Measurements from ENCODE around the gene SPTBN1.
A peak's percentile ranks its signal among the peaks of the same experiment; 100 is the strongest.

Gene SPTBN1

DNA sequence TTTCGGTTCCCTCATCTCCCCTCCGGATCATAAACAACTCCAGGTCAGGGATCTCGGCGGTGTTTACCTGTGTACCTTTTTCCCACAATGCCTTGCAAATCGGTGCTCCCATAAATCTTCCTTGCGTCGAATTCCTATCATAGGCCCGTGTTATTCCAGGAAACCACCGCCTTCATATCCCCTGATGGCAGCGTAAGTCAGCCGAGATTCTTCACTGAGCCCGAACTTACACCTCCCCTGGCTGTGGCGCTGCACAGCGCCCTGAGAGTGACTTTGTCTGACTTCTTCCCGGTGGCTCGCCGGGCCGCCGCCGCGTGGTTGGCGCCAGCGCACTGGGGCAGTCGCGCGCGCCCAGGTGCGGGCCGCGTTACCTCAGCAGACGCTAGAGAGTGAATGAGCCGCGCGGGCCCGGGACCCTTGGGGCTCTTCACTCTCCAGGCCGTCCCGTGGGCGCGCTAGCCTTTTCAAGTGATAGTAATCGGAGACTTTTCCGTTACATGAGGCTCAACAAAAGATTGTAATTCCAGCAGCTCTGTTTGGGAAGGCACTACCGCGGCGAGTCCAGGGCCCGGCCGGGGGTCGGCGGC, 101.6 kb downstream of the SPTBN1 start:
- DNase-seq: no peak

- DNase-seq: no peak
These were observed 102.3 kb downstream of the SPTBN1 start for GRCh38 chr2:54558188-54559005.

GRCh38 chr2:54559006-54559445, 102.9 kb downstream of the SPTBN1 start:
- no peak for DNase-seq

- no peak for DNase-seq
These were observed 103.5 kb downstream of the SPTBN1 start for GRCh38 chr2:54559593-54560145.

DNA sequence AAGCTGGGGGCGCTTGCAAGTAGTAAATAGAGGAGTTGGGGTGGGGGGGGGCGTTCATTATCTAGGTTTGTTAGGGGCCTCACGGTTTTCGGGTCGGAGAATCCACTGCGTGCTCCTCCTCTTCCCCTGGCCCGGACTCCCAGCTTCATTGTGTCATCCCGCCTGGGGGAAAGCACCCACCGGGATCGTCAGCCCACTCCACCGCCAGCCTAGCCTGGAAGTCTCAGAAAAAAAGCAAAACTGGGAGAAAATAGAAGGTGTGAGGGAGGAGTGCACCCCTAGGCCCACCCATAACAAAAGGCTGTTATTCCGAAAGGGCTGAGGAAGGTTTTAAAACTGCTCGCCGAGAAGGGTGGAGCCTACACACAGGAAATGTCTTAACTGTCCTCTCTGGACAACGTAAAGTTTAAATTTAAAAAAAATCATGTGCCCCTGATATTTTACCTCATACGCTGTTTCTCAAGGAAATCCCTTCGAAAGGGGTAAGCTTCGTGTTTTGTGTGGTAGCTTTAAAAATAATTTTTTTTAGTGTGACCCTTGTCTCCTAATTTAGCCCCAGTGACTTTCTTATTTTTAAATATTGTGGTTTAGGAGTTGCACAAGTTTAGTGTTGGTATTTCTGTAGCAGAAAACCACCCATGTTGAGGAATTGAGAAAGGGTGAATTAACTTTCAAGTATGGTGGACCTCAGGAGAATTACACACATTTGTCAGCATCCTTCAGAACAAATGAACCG, 104.2 kb downstream of the SPTBN1 start:
- no peak for DNase-seq

DNA sequence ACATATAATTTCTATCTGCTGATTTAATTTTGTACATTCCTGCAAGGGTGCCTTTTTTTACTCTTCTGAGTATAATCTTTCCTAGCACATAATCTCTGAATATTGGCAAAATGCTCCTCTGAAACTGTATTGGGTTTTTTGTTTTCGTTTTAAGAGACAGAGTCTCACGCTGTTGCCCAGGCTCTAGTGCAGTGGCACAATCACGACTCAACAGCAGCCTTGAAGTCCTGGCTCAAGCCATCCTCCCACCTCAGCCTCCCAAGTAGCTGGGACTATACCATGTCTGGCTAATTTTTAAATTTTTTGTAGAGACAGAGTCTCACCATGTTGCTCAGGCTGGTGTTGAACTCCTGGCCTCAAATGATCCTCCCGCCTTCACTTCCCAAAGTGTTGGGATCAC, 104.9 kb downstream of the SPTBN1 start:
- no peak for DNase-seq

DNA sequence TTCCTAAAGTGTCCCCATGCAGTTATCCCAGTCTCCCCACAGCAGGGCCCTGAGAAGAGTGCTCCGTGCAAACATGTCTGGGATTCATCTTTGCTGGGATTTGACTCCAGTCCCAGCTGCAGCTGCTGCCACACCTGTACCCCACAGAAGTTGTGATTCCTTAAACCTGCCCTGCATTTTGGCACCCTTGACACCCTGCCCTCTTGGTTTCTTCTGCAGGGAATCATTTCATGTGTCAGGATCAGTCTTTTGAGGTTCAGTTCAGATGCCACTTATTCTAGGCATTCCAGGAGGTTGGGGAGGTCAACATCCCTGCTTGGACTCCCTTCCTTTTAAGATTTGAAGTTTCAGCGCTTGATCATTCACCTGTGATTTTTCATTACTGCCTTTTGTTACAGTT, 108.3 kb downstream of the SPTBN1 start:
- DNase-seq: no peak

- no peak for DNase-seq
These were observed 109.4 kb downstream of the SPTBN1 start for GRCh38 chr2:54565551-54565950.

GRCh38 chr2:54566896-54567295, 110.8 kb downstream of the SPTBN1 start:
- DNase-seq: no peak

DNA sequence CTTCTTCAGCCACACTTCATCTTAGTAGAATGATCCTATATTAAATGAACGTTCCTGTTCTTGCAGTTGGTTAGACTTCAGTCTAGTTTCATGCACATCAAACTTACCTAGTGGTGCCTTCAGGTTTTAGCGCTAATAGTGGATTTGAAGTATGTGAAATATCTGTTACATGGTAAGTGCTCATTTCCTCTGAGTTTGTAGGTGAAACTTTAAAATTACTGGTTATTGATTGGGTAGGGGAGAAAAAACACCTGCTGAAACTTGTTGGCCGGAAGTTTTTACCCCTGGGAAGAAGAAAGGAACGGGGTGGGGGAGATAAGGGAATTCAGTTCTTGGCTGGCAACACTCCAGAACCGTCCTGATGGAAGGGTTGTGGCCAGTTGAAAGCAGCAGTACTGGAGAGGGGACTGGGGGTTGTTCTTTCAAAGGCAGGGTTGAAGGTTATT, 112.8 kb downstream of the SPTBN1 start:
- no peak for DNase-seq

DNA sequence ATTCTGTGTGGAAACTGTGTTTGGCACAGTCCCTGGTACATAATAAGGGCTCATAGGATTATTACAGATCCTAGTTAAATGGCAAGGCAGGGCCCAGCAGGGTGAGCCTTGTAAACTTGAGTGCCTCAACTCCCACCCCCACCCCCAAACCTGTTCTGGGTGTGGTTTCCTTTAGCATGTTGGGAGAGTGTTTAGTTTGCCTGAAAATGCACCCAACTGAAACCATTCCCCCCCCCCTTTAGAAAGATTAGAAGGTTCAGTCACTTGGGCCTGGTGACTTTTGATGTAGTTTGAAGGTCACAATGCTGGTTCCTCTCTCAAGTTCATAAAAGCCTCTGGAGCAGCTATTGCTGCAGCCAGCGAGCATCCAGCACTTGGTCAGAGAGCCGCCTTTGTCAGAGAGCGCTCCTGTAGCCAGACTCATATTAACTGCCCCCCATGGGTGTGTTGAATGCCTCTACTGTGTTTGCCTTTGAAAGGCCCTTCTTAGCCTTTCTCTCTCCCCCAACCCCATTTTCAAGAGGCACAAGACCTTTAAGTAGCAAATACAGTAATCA, 113.7 kb downstream of the SPTBN1 start:
- no peak for DNase-seq

DNA sequence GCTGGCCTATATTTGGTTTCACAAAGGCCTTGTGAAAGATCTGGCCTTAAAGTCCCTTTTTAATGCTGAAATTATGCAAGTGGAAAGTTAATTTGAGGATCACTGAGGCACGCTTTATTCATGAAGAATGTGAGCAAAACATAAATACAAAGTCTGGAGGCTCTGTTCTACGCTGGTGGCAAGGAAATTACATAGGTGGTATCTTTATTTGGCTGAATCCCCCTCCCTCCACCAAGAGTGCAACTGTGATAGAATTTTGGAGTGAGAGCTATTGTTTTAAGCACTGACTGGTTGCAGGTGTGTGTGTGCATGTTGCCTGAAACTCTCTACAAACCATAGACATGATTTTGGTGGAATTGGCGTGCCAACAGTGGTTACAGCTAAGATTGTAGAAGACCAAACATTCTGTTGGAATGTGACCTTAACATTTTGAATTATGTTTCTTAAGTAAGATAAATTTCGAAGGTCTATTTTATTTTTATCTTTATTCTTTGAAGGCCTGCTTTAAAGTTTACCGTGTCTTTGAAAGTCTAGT, 114.3 kb downstream of the SPTBN1 start:
- no peak for DNase-seq

GRCh38 chr2:54570925-54571694, 115.0 kb downstream of the SPTBN1 start:
- DNase-seq: no peak

GRCh38 chr2:54572262-54572635, 116.1 kb downstream of the SPTBN1 start:
- DNase-seq: no peak

DNA sequence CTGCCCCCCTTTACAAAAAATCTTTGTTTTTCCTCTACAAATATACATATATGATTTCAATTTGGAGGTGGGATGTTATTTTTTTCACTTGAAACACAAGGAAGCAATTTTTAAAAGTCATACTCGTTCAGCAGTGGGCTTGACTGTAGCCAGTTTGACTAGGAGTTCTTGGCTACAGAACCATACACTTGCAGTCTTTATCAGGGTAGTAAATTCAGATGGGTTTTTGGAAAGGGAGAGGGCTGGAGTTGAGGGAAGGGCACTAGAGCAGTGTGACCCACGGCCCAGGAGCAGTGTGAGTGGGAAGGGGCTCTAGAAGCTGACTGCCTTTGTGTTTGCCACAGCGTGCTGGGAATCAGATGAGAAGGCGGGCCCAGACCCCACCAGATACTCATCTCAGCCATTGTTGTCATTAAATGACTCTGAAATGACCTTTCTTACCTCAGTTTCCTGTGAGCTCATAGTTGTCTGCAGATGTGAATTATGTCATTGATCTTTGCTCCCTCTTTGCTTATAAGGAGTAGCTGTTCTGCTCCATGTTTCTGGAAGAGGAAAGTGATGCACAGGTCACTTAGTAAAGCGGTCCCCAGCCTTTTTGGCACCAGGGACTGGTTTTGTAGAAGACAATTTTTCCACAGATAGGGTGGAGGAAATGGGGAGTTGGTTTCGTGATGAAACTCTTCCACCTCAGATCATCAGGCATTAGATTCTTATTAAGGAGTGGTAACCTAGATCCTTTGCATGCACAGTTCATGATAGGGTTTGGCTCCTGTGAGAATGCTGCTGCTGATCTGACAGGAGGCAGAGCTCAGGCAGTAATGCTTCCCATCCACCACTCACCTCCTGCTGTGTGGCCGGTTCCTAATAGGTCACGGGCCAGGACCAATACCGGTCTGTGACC, 116.8 kb downstream of the SPTBN1 start:
- no peak for DNase-seq

- DNase-seq: no peak
These were observed 117.4 kb downstream of the SPTBN1 start for GRCh38 chr2:54573537-54573919.

DNA sequence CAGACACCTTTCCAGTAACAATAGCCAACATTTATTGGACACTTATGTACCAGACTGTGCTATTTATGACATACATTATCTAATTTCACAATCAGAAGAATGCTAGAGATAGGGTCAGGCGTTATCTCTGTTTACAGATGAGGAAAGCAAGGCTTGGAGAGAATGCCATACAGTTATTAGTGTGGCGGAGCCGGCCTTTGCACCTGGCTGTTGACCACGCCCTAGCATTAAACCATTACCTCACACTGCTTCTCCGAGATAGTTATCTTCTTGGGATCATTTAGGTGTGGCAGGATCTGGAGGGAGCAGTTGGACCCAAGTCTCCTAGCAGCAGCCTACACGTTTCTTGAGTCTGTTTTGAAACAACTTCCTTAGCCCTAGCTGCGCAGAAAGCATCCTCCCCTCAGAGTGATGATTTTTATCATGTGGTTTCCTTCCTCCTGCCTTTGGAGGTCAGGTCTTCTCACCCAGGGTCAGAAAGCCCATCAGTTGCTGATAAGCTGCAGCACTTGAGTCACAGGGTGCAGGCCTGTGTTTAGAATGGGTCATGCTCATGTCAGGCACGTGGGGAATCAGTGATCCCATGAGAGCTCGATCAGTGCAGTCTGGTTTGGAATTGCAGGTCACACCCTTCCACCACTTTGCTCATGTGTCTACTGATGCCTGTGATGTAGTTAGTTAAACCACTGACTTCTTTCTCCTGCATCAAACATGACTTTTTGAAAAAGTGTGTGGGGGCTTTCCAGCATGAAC, 118.2 kb downstream of the SPTBN1 start:
- no peak for DNase-seq

GRCh38 chr2:54574860-54575247, 118.7 kb downstream of the SPTBN1 start:
- DNase-seq: no peak

DNA sequence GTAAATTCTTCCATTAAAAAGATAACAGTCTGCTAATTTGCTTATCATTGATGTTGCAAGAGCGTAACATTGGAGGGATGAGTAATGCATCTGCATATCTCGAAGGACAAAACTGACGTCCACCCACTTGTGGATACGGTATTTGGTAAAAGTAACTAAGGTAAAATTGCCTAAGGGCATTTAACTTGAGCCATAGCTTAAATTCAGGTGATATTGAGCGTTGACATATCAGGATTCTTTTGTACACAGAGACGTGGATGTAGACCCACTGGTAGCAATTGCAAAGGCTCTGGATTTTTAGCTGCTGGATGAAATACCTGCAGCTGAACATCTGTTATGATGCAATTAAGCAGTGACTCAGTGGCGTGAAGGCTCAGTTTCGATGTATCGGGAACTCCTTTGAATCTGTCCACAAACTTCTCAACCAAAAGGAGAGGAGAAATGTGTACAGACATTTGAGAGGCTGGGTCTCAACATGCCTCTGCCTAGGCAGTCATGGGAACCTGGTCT, 119.3 kb downstream of the SPTBN1 start:
- no peak for DNase-seq

DNA sequence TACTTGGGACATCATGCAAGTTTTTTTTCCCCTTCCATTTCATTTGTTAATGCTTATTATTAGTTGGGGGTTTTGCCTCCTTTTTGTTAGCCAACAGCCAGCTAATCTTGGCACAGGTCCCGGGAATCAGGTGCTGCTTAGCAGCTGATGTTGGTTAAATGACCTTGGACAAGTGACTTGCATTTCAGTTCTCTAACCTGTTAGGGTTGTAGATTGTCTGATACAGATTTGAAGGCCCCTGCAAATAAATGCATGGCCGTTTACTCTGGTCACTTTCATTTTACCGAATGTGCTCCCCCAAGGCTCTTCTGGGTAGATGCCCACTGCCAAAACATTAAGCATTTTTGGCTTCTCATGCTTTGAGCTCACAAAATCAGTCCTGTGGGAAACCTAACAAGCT, 120.9 kb downstream of the SPTBN1 start:
- peak; percentile 48 for DNase-seq

Data from NCI-H1694 treated with DMSO at 0.1 percent for 48 hours (cell line).